Measurements from ENCODE around the gene PPFIA4. TPM values are rescaled to one million over a fixed set of nuclear protein-coding genes. Genes with fewer than 3 reads are reported as not detected.

The PPFIA4 gene
- polyA plus RNA-seq, 1 donor (not counting 4 experiments of a cell fraction or from before 2014, with no cell fraction given), result 2.3 TPM

DNA sequence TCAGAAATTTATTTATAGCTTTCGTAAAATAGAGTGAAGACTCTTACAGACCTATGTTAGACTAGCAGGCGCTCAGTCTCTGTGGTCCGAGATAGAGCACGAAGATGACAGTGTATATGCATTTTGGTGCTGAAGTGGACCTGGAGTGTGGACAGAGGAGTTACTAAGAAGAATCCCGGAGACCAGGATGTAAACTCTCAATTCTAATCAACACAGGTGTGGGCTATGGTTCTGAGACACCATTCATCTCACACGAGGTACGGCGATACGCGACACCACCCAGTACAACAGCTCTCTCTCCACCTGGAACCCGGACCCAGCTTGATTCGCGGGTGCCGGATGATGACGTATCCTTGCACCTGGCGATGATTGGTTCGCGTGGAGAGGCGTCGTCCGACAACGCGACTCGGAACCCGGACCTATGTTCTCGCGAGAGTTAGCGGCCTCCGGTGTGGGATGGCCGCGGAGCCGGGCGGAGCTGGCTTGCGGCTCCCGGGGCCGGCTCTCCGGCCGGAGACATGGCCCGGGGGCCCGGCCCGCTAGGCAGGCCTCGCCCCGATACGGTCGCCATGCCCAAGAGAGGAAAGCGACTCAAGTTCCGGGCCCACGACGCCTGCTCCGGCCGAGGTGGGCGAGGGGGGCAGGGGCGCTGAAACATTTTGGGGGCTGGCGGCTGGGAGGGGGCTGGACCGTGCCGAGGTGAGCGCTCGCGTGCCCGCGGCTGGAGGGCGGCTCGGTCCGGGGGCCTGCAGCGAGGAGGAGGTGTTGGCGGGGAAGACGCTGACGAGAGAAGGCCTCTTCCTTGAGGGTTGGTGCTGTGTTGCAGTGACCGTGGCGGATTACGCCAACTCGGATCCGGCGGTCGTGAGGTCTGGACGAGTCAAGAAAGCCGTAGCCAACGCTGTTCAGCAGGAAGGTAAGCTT lies 19.1 kb upstream of the PPFIA4 start, which contains the start of gene TMEM183A:
TSS of gene TMEM183A (plus strand) at position 427 of the 924 bp plus-strand sequence. CDS start at position 519, 92 bp downstream.
- peak within 1 kb of the TSS; percentile 99 for H3K27ac ChIP-seq (ENCODE audit: control insufficient read depth, insufficient read depth, low read length)
- no peaks in the 10 kb centered on the region for H4K20me1 ChIP-seq (ENCODE audit: control insufficient read depth, extremely low read depth, insufficient read depth, low read length)
- peak; percentile 90 for DNase-seq (ENCODE audit: low read depth, low spot score)
- H3K9me1 ChIP-seq (ENCODE audit: control insufficient read depth, extremely low read depth, insufficient read depth, low read length), result no peaks in the 10 kb centered on the region
- dilution Hi-C loops (cut with MboI; ENCODE audit: extremely low pct_ligation_motif_present, low sequenced_read_pairs), result no loop called here
- H3K4me2 ChIP-seq (ENCODE audit: control insufficient read depth, extremely low read depth, insufficient read depth, low read depth, low read length), result peak within 1 kb of the TSS; percentile 99
- peak within 1 kb of the TSS; percentile 86 to 100 (median 96) for H3K4me3 ChIP-seq (ENCODE audit: control insufficient read depth in 2 of 3, extremely low read depth in 1 of 3, insufficient read depth in 2 of 3, low read depth in 1 of 3, low read length in 3 of 3)
- FAIRE-seq, result peak; percentile 96
- no peaks in the 10 kb centered on the region for H3K9me3 ChIP-seq (ENCODE audit: control insufficient read depth, low read depth, low read length)
- H3K27me3 ChIP-seq (ENCODE audit: control insufficient read depth, extremely low read depth, insufficient read depth, low read length), result no peaks in the 10 kb centered on the region
- H3K9ac ChIP-seq (ENCODE audit: control insufficient read depth, extremely low read depth, insufficient read depth, low read length), result peak within 1 kb of the TSS; percentile 98
- peaks cover 37% of the 10 kb centered on the region for H3K79me2 ChIP-seq (ENCODE audit: control insufficient read depth, insufficient read depth, low read length)
- peaks cover 11% of the 10 kb centered on the region for H3K4me1 ChIP-seq (ENCODE audit: control insufficient read depth, extremely low read depth, insufficient read depth, low read length)
- H3K36me3 ChIP-seq (ENCODE audit: control insufficient read depth in 2 of 2, extremely low read depth in 1 of 2, insufficient read depth in 2 of 2, low read length in 2 of 2), result peaks cover 5 to 20% of the 10 kb centered on the region in 2 experiments
- TF ChIP-seq, protein P1, sequence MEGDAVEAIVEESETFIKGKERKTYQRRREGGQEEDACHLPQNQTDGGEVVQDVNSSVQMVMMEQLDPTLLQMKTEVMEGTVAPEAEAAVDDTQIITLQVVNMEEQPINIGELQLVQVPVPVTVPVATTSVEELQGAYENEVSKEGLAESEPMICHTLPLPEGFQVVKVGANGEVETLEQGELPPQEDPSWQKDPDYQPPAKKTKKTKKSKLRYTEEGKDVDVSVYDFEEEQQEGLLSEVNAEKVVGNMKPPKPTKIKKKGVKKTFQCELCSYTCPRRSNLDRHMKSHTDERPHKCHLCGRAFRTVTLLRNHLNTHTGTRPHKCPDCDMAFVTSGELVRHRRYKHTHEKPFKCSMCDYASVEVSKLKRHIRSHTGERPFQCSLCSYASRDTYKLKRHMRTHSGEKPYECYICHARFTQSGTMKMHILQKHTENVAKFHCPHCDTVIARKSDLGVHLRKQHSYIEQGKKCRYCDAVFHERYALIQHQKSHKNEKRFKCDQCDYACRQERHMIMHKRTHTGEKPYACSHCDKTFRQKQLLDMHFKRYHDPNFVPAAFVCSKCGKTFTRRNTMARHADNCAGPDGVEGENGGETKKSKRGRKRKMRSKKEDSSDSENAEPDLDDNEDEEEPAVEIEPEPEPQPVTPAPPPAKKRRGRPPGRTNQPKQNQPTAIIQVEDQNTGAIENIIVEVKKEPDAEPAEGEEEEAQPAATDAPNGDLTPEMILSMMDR (optimal IDR thresholded peaks at IDR 0.05 in 1 of 3, IDR thresholded peaks at IDR 0.05 in 1 of 3, conservative IDR thresholded peaks at IDR 0.05 in 1 of 3; ENCODE audit: extremely low read depth in 1 of 3, insufficient read depth in 2 of 3, low read length in 3 of 3), result no peak
- TF ChIP-seq EZH2 (IDR thresholded peaks at IDR 0.05; ENCODE audit: low read length), result no peak
- peak within 1 kb of the TSS; percentile 98 for H2AFZ ChIP-seq (ENCODE audit: control insufficient read depth, low read length)

DNA sequence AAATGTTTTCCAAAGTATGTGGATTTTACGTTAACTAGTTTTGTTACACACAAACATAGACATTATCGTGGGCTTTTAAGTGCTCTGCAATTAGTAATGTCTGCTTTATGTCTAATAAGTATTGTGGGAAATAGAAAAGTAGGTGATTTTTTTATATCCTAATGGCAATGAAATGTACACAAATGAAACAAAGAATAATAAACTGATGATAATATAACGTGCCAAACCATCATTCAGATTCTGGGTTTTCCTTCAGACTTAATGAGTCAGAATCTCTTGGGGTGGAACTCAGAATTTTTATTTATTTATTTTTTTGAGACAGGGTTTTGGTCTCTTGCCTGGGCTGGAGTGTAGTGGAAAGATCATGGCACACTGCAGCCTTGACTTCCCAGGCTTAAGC lies 17.1 kb upstream of the PPFIA4 start:
- Histone ChIP-seq H4K20me1 (ENCODE audit: control insufficient read depth, extremely low read depth, insufficient read depth, low read length) (no peaks in the 10 kb centered on the region), H2AFZ (ENCODE audit: control insufficient read depth, low read length) (no peak overlapping the region), H3K27me3 (ENCODE audit: control insufficient read depth, extremely low read depth, insufficient read depth, low read length) (no peaks in the 10 kb centered on the region), H3K9me3 (ENCODE audit: control insufficient read depth, low read depth, low read length) (no peaks in the 10 kb centered on the region), H3K9ac (ENCODE audit: control insufficient read depth, extremely low read depth, insufficient read depth, low read length) (no peak overlapping the region), H3K36me3 (ENCODE audit: control insufficient read depth in 2 of 2, extremely low read depth in 1 of 2, insufficient read depth in 2 of 2, low read length in 2 of 2) (peaks cover 6 to 28% of the 10 kb centered on the region in 2 experiments), H3K27ac (ENCODE audit: control insufficient read depth, insufficient read depth, low read length) (no peak overlapping the region), H3K4me3 (ENCODE audit: control insufficient read depth in 2 of 3, extremely low read depth in 1 of 3, insufficient read depth in 2 of 3, low read depth in 1 of 3, low read length in 3 of 3) (no peak overlapping the region), H3K79me2 (ENCODE audit: control insufficient read depth, insufficient read depth, low read length) (peaks cover 48% of the 10 kb centered on the region), H3K4me2 (ENCODE audit: control insufficient read depth, extremely low read depth, insufficient read depth, low read depth, low read length) (no peak overlapping the region), H3K9me1 (ENCODE audit: control insufficient read depth, extremely low read depth, insufficient read depth, low read length) (no peaks in the 10 kb centered on the region), H3K4me1 (ENCODE audit: control insufficient read depth, extremely low read depth, insufficient read depth, low read length) (peaks cover 11% of the 10 kb centered on the region)
- no peak for FAIRE-seq
- no peak for DNase-seq (ENCODE audit: low read depth, low spot score)
- TF ChIP-seq, protein P1 (optimal IDR thresholded peaks at IDR 0.05 in 1 of 3, IDR thresholded peaks at IDR 0.05 in 1 of 3, conservative IDR thresholded peaks at IDR 0.05 in 1 of 3; ENCODE audit: extremely low read depth in 1 of 3, insufficient read depth in 2 of 3, low read length in 3 of 3), result no peak
- no peak for TF ChIP-seq EZH2 (IDR thresholded peaks at IDR 0.05; ENCODE audit: low read length)
- dilution Hi-C loops (cut with MboI; ENCODE audit: extremely low pct_ligation_motif_present, low sequenced_read_pairs), result no loop called here
